ENCODE data around the gene CTSG.
"Not testable (repeated sequence)": the region's sequence is repeated elsewhere in the genome, so short reads cannot be mapped to it uniquely, and the experiment has no call there.

The CTSG gene

GRCh38 chr14:24542346-24542936, 33.6 kb downstream of the CTSG start:
- DNase-seq: peak; percentile 7

GRCh38 chr14:24535737-24536136, 40.3 kb downstream of the CTSG start:
- no peak for DNase-seq

GRCh38 chr14:24534286-24534685, 41.8 kb downstream of the CTSG start:
- no peak for DNase-seq

GRCh38 chr14:24525877-24526620, 50.0 kb downstream of the CTSG start:
- DNase-seq: not testable (repeated sequence)

All from EL (cell line).